DND-41 (cell line): ENCODE measurements around the gene ASPRV1.
A peak's percentile ranks its signal among the peaks of the same experiment; 100 is the strongest.

Experiments used
- ATAC-seq: fragments of 200-7000 bp; cut with Tn5 transposase; 3 replicates; pipeline ENCODE4 v1.9.1; 2021; ENCODE audit warnings: low read depth; ENCODE audit not compliant: insufficient read depth
- DNase-seq: peaks from one replicate; pipeline ENCODE4 v3.0.0-alpha.2; 2020
- H2AFZ ChIP-seq: 2 replicates; pipeline ENCODE4 v1.6.0; 2012; ENCODE audit warnings: low read depth, low read length
- H3K27ac ChIP-seq: 2 replicates; pipeline ENCODE4 v1.5.1; 2012; ENCODE audit warnings: low read length, inconsistent platforms
- H3K27me3 ChIP-seq: fragments of 200-600 bp; sonication (generic); 2 replicates; pipeline ENCODE4 v1.6.0; 2012; ENCODE audit warnings: low read length, mild to moderate bottlenecking, inconsistent platforms; ENCODE audit not compliant: insufficient read depth, poor library complexity
- H3K36me3 ChIP-seq: 2 replicates; pipeline ENCODE4 v1.5.1; 2012; ENCODE audit warnings: low read length, inconsistent platforms; ENCODE audit not compliant: insufficient read depth
- H3K4me1 ChIP-seq: 2 replicates; pipeline ENCODE4 v1.5.1; 2012; ENCODE audit warnings: mild to moderate bottlenecking, low read length; ENCODE audit not compliant: insufficient read depth
- H3K4me2 ChIP-seq: 2 replicates; pipeline ENCODE4 v1.6.0; 2012; ENCODE audit warnings: mild to moderate bottlenecking, moderate library complexity, low read length, inconsistent platforms; ENCODE audit not compliant: insufficient read depth
- H3K4me3 ChIP-seq, 2 experiments: fragments of 200-600 bp in 1 of 2; shearing (Covaris generic) in 1 of 2; 2 replicates each; pipeline ENCODE4 v1.5.1; 2012 to 2016; ENCODE audit warnings: inconsistent platforms in 2 of 2, low read length in 2 of 2, mild to moderate bottlenecking in 2 of 2, low read depth in 1 of 2, moderate library complexity in 1 of 2
- H3K79me2 ChIP-seq: 2 replicates; pipeline ENCODE4 v1.6.0; 2012; ENCODE audit warnings: low read length, inconsistent platforms; ENCODE audit not compliant: insufficient read depth
- H3K9ac ChIP-seq: 2 replicates; pipeline ENCODE4 v1.6.0; 2012; ENCODE audit warnings: low read depth, mild to moderate bottlenecking, inconsistent platforms, low read length, moderate library complexity
- H3K9me3 ChIP-seq: 2 replicates; pipeline ENCODE4 v1.5.1; 2012; ENCODE audit warnings: low read length, moderate library complexity, mild to moderate bottlenecking, inconsistent platforms; ENCODE audit not compliant: insufficient read depth, severe bottlenecking
- H4K20me1 ChIP-seq: 2 replicates; pipeline ENCODE4 v1.6.0; 2012; ENCODE audit warnings: low read length; ENCODE audit not compliant: insufficient read depth
- EZH2 ChIP-seq: IDR thresholded peaks from 3 replicates; pipeline ENCODE4 v1.6.1; 2012; ENCODE audit warnings: borderline replicate concordance, low read depth, mild to moderate bottlenecking, moderate library complexity, low read length, inconsistent platforms; ENCODE audit not compliant: severe bottlenecking
- TF ChIP-seq, protein P1 (sequence below): IDR thresholded peaks from 2 replicates; pipeline ENCODE4 v1.5.1; 2012; ENCODE audit warnings: borderline replicate concordance, low read length, moderate library complexity, mild to moderate bottlenecking; ENCODE audit not compliant: poor library complexity, severe bottlenecking; ENCODE audit errors: extremely low read depth

The ASPRV1 gene

DNA sequence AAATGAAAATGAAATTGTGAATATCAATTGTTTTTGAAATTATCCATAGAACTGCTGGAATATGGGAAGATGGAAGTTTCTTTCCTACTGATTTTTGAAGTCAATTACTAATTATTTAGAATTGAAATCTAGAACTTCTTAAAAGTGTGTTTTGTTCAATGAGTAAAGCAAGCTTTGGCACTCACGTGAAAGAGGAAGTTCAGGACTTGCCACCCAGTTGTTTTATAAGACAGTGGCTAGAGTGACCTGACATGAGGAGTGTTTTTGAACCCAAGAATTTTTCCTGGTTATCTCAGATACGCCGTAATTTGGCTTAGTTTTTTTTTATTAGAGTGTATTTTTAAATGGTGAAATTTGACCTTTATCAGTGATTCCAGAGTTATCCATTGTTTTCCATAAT, 43.0 kb downstream of the ASPRV1 start:
- DNase-seq (no peak), ATAC-seq (no peak)
- Histone ChIP-seq H2AFZ (no peak overlapping the region), H3K36me3 (peaks cover 44% of the 10 kb centered on the region), H3K4me1 (peaks cover 31% of the 10 kb centered on the region), H3K4me3 (no peak overlapping the region), H3K4me2 (no peak overlapping the region), H3K9me3 (no peaks in the 10 kb centered on the region), H4K20me1 (no peaks in the 10 kb centered on the region), H3K27ac (no peak overlapping the region), H3K27me3 (no peaks in the 10 kb centered on the region), H3K9ac (no peak overlapping the region), H3K79me2 (peaks cover 32% of the 10 kb centered on the region)
- no peak for TF ChIP-seq EZH2
- TF ChIP-seq, protein P1, sequence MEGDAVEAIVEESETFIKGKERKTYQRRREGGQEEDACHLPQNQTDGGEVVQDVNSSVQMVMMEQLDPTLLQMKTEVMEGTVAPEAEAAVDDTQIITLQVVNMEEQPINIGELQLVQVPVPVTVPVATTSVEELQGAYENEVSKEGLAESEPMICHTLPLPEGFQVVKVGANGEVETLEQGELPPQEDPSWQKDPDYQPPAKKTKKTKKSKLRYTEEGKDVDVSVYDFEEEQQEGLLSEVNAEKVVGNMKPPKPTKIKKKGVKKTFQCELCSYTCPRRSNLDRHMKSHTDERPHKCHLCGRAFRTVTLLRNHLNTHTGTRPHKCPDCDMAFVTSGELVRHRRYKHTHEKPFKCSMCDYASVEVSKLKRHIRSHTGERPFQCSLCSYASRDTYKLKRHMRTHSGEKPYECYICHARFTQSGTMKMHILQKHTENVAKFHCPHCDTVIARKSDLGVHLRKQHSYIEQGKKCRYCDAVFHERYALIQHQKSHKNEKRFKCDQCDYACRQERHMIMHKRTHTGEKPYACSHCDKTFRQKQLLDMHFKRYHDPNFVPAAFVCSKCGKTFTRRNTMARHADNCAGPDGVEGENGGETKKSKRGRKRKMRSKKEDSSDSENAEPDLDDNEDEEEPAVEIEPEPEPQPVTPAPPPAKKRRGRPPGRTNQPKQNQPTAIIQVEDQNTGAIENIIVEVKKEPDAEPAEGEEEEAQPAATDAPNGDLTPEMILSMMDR: no peak

DNA sequence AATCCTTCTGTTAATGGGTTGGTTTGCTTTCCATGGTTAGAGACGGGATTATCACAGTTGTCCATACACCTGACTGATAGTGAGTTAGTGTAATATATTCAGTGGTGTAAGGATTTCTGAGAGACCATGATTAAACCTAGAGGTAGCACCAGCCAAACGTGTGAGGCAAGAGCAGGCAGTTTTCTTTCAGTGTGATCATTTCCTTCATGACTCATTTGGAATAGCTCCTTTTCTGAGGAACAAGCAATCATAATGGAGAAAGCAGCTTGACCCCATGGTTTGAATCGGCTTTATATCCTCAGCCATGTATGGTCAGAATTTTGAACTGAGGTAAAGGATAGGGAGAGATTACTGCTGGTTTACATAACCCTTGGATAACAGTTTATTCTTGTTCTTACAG, 43.6 kb downstream of the ASPRV1 start:
- Histone ChIP-seq H2AFZ (no peak overlapping the region), H3K9me3 (no peaks in the 10 kb centered on the region), H3K27me3 (no peaks in the 10 kb centered on the region), H3K4me2 (peak overlapping the region; percentile 16; the same call in 1 of the 2 replicates), H3K36me3 (peaks cover 38% of the 10 kb centered on the region), H3K79me2 (peaks cover 32% of the 10 kb centered on the region), H4K20me1 (no peaks in the 10 kb centered on the region), H3K4me1 (peaks cover 34% of the 10 kb centered on the region), H3K27ac (no peak overlapping the region), H3K4me3 (no peak overlapping the region), H3K9ac (no peak overlapping the region)
- DNase-seq: no peak
- TF ChIP-seq EZH2: no peak
- TF ChIP-seq, protein P1: no peak
- no peak for ATAC-seq

DNA sequence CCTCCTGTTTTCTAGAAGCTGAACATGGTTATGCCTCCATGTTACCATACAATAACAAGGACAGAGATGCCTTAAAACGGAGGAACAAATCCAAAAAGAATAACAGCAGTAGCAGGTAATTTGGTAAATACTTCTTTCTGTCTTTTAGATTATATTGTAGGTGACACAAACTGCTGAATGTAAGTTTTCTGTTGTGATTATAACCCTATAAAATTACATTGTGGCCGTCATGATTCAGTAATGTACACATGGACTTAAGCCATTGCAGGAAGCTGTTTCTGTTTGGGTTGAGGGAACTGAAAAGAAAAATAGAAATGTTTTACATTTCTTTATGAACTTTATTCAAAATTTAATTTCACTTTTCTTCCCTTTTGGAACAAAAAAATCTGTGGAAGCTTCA, 45.3 kb downstream of the ASPRV1 start:
- Histone ChIP-seq H3K27ac (no peak overlapping the region; the same call in 1 of the 2 replicates), H3K27me3 (no peaks in the 10 kb centered on the region), H3K9me3 (no peaks in the 10 kb centered on the region), H3K4me3 (peak overlapping the region; percentile 93 to 96), H4K20me1 (no peaks in the 10 kb centered on the region), H3K4me2 (peak overlapping the region; percentile 96), H3K36me3 (peaks cover 25% of the 10 kb centered on the region), H2AFZ (peak overlapping the region; percentile 86; the same call in 1 of the 2 replicates), H3K79me2 (peaks cover 32% of the 10 kb centered on the region), H3K9ac (peak overlapping the region; percentile 88), H3K4me1 (peaks cover 34% of the 10 kb centered on the region)
- ATAC-seq (no peak), DNase-seq (no peak)
- TF ChIP-seq EZH2: no peak
- TF ChIP-seq, protein P1: no peak
